NCI-H1694 treated with DMSO at 0.1 percent for 48 hours (cell line): ENCODE data around the gene ANKS3.

ENCODE experiments used
- DNase-seq: peaks from one replicate; lab custom pipeline; 2025; lab: John Stamatoyannopoulos, UW

ANKS3 gene, protein sequence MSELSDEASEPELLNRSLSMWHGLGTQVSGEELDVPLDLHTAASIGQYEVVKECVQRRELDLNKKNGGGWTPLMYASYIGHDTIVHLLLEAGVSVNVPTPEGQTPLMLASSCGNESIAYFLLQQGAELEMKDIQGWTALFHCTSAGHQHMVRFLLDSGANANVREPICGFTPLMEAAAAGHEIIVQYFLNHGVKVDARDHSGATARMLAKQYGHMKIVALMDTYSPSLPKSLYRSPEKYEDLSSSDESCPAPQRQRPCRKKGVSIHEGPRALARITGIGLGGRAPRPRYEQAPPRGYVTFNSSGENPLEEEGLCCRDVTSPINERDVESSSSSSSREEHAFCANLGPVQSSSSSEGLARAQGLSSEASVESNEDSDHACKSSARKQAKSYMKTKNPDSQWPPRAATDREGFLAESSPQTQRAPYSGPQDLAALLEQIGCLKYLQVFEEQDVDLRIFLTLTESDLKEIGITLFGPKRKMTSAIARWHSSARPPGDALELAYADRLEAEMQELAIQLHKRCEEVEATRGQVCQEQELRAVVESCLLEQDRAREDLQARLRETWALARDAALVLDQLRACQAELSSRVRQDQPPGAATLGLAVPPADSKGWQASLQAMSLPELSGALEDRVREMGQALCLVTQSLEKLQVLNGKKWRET

DNA sequence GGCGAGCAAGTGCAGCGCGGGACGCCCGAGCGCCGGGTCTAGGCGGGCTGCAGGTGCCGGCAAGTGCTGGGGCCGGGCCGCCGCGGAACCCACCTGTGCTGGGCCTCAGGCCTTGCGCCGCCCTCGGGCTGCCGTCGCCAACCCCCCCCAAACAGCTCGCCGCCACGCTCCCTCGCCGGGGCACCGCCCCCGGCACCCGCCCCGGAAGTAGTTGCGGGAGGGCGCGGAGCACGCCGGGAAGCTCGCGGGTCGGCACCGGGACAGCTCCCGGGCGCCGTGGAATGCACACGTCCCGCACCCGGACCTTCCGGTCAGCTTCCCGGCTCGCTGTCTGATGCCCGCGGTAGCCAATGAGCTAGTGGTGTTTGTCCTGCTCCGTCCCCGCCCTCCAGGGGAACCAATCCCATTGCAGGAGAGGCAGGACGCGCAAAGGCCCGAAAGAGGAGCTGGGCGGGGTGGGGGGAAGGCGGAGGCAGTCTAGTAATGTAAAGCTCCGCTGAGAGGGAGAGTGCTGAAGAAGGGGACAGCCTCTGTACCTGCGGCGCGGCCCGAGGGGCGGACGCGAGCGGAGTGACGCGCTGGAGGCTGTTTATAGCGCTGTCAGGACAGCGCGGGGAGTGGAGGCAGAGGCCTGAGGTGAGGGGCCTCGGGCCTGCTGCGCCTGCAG, at the start of gene ANKS3, which contains the start of gene DNAAF8:
Gene ANKS3 (minus strand): TSS at position 209 of the 667 bp plus-strand sequence. CDS start 4,122 bp downstream, outside the sequence.
Gene DNAAF8 (plus strand): TSS at position 475 of the 667 bp plus-strand sequence. CDS start 1,978 bp downstream, outside the sequence.
- peak; percentile 44 for DNase-seq

DNA sequence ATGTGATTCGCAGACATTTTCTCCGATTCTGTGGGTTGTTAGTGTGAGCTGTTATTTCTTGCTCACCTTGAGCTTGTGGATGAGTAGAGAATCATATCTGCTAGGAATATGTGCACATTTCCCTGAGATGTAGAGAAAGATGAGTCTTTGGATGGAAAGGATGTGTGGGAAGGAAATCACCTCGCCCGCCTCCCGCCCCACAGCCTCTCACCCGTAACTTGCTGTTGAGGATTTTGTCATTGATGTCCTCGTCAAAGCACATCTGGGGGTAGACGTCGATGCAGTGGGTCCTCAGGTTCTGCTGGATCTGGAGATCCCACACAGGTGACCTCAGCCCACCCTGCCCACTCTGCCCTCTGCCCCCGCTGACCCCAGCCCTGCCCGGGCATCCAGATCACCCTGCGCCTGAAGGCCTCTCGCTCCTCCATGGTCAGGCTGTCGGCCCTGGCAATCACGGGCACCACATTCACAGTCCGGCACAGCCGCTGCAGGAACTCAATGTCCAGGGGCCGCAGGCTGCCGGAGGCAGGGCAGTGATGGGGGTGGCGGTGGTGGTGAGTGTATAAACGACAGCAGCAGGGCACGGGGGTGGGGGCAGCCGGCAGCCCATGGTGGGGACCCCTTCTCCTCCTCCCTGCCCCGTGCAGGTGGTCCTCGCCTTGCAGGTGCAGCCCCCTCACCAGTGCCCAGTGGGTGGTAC, 49.3 kb upstream of the ANKS3 start:
- no peak for DNase-seq

GRCh38 chr16:4780235-4780634, 46.2 kb upstream of the ANKS3 start:
- no peak for DNase-seq

DNA sequence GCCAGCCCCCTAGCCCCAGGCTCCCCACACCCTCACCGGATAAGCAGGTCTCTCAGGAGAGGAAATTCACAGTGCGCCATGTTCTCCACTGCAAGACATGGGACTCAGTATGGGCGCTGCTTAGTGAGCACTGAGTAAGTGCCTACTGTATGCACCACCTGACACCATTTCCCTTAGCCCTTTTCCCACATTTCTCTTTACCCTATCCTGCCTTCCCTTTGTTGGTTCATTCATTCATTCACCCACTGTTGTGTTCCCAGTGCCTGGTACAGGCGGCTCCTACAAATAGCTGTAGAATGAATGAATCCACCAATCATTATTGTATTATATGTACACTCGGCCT, 44.0 kb upstream of the ANKS3 start:
- DNase-seq: no peak

- no peak for DNase-seq
Observed at GRCh38 chr16:4777339-4778049, 43.4 kb upstream of the ANKS3 start.

- no peak for DNase-seq
Observed at GRCh38 chr16:4776141-4776705, 42.2 kb upstream of the ANKS3 start.

- no peak for DNase-seq
Observed at GRCh38 chr16:4775005-4775404, 40.9 kb upstream of the ANKS3 start.

- DNase-seq: no peak
Observed at GRCh38 chr16:4772351-4772750, 38.3 kb upstream of the ANKS3 start.

DNA sequence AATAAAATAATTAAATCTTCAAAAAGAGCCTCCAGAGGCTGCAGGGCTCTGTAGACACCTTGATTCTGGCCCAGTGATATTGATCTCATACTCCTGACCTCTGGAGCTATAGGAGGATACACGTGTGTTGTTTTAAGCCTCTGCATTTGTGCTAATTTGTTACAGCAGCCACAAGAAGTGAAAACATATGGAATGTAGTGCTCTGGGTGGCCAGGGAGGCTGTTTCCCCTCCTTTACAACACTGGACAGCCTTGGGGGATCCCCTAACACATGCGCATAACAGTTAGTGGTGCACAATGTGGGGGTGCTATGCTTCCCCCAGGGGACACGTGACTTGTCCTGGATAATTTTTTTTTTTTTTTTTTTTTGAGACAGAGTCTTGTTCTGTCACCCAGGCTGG, 37.6 kb upstream of the ANKS3 start:
- DNase-seq: no peak

- no peak for DNase-seq
Observed at GRCh38 chr16:4769306-4769638, 35.2 kb upstream of the ANKS3 start.

- DNase-seq: peak; percentile 92
Observed at GRCh38 chr16:4768549-4769305, 34.7 kb upstream of the ANKS3 start.

- no peak for DNase-seq
Observed at GRCh38 chr16:4767872-4768548, 33.9 kb upstream of the ANKS3 start.

- peak; percentile 83 for DNase-seq
Observed at GRCh38 chr16:4766875-4767628, 33.0 kb upstream of the ANKS3 start, which contains the start of gene ZNF500. TSS of gene ZNF500 (minus strand) at chr16:4767162. CDS start at chr16:4765978, 1,184 bp downstream.

DNA sequence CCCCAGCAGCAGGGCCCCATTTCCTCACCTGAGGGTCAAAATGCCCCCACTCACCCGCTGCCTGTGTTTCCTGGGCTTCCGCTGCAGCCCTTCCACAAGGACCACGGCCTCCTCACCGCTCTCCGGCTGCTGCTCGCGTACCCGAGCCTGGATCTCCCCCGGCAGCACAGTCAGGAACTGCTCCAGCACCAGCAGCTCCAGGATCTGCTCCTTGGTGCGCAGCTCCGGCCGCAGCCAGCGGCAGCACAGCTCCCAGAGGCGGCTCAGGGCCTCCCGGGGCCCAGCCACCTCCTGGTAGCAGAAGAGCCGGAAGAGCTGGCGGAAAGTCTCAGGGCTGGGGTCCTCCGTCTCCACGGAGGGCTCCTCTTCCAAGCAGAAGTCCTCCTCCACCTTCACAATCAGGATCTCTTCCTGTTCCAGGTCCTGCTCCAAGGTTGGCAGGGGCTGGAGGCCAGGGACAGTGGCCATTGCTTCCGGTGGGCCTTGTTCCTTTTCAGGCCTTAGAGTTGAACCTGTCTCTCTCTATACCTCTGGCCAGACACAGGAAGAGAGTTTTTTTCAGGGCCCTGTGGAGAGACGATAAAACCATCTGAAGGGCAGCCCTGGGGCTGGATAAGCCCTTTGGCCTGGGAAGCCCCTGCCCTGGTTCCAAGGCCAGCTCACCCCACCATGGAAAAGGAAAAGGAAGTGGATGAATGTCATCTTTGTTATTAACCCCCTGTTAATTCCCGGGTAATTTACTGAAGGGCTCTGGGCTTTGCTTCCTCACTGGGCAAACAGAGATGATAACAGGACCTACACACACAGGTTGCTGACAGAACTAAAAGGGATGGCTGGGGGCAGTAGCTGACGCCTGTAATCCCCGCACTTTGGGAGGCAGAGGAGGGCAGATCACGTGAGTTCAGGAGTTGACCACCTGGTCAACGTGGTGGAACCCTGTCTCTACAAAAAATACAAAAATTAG, 31.7 kb upstream of the ANKS3 start:
- DNase-seq: no peak

- no peak for DNase-seq
Observed at GRCh38 chr16:4763791-4764190, 29.7 kb upstream of the ANKS3 start.

- no peak for DNase-seq
Observed at GRCh38 chr16:4762205-4762604, 28.1 kb upstream of the ANKS3 start.

DNA sequence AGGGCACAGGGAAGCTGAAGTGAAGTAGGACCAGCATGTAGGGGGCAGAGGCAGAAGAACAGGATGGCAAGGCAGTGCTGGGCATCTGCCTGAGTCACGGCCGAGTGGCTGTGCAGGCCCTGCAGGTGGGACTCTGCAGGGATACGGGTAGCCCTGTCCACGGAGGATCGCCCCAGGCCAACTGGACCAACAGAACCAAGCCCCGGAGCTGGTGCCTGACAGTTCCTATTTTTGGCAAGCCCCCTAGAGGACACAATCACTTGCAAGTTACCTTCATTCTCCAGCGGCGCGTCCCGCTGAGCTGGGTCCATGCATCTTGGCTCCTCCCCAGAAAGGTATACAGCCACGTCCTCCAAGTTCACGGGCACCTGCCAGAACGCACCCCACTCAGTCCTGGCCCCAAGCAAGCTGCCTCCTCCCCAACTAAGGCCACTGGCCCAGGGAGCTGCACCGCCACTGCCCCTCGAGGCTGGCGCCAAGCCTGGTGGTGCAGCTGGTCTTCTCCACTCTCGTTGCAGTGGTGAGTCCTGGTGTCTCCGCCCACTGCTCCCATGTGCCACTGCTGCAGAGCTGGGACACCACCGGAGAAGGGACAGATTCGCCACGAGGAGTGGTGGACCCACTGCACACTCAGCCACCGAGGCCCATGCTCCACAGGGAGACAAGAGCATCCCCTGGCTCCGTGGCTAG, 26.3 kb upstream of the ANKS3 start:
- DNase-seq: no peak
